ENCODE results near the gene CLIP2. TPM values are rescaled to one million over a fixed set of nuclear protein-coding genes. Genes with fewer than 3 reads are reported as not detected.

The CLIP2 gene
- total RNA-seq, 2 donors from 2014 or later = 50.7 to 52.9 TPM

- Histone ChIP-seq H3K4me3 (peak overlapping the region; percentile 94), H3K36me3 (no peaks in the 10 kb centered on the region), H3K4me1 (ENCODE audit: control insufficient read depth in 1 of 2, low read depth in 2 of 2) (peaks cover 8 to 22% of the 10 kb centered on the region in 2 donors), H3K9me3 (no peaks in the 10 kb centered on the region), H3K27ac (peak overlapping the region; percentile 62 to 78), H3K27me3 (replicated peaks; ENCODE audit: insufficient read depth) (no peaks in the 10 kb centered on the region)
- DNase-seq (ENCODE audit: low spot score) (no peak), ATAC-seq (ENCODE audit: insufficient number of reproducible peaks, low FRiP score, low read depth) (no peak)
- no peak for TF ChIP-seq CTCF (IDR thresholded peaks at IDR 0.05)
Observed at GRCh38 chr7:74454925-74455288, 165.7 kb downstream of the CLIP2 start.

GRCh38 chr7:74455291-74455804, 166.1 kb downstream of the CLIP2 start:
- no peaks in the 10 kb centered on the region for H3K36me3 ChIP-seq
- DNase-seq (ENCODE audit: low spot score) (no peak), ATAC-seq (ENCODE audit: insufficient number of reproducible peaks, low FRiP score, low read depth) (no peak)
- TF ChIP-seq CTCF (IDR thresholded peaks at IDR 0.05) = no peak
- peaks cover 8 to 22% of the 10 kb centered on the region in 2 donors for H3K4me1 ChIP-seq (ENCODE audit: control insufficient read depth in 1 of 2, low read depth in 2 of 2)
- H3K27ac ChIP-seq = peak overlapping the region; percentile 62 to 78
- H3K4me3 ChIP-seq = no peak overlapping the region
- no peaks in the 10 kb centered on the region for H3K27me3 ChIP-seq (replicated peaks; ENCODE audit: insufficient read depth)
- H3K9me3 ChIP-seq = no peaks in the 10 kb centered on the region

Other genes starting within 250 kb of the CLIP2 start
- 10 to 100 TPM; 19.7 to 19.9 TPM for gene LIMK1, start 205.6 kb upstream of the CLIP2 start, total RNA-seq
- gene EIF4H, start 115.1 kb upstream of the CLIP2 start, total RNA-seq = 100 to 1,000 TPM; 210 to 244 TPM
- gene LAT2, start 79.4 kb upstream of the CLIP2 start, total RNA-seq = 10 to 100 TPM in 1 of 2 donors, 1 to 10 TPM in 1; 3.7 to 17.6 TPM
- 10 to 100 TPM in 1 of 2 donors, 1 to 10 TPM in 1; 9.5 to 15.2 TPM for gene RFC2, start 35.0 kb upstream of the CLIP2 start, total RNA-seq
- gene GTF2IRD1, start 164.5 kb downstream of the CLIP2 start, total RNA-seq = 10 to 100 TPM in 1 of 2 donors, 1 to 10 TPM in 1; 7.0 to 14.4 TPM

All from thoracic aorta (tissue), 2 donors.